ENCODE measurements around the gene MTMR10.

DNA sequence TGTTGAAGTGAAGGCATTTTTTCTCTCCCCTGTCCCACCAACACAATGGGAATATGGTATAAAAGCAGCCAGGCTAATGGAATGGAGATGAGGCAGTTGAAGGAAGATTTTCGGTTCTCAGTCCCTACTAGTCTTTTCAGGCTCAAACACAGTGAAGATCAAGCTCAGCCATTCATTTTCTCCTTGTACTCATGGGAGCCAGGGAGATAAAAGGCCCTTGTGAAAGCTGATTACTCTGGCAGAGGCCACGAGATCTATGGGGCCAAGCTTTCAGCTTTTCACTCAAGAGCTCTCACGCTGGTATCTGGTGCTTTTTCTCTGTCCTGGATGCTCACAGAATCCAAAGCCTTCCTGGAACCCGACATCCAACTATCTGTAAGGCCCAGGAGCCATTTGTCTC is 102.2 kb downstream of the MTMR10 start:
- TF ChIP-seq, protein P1, sequence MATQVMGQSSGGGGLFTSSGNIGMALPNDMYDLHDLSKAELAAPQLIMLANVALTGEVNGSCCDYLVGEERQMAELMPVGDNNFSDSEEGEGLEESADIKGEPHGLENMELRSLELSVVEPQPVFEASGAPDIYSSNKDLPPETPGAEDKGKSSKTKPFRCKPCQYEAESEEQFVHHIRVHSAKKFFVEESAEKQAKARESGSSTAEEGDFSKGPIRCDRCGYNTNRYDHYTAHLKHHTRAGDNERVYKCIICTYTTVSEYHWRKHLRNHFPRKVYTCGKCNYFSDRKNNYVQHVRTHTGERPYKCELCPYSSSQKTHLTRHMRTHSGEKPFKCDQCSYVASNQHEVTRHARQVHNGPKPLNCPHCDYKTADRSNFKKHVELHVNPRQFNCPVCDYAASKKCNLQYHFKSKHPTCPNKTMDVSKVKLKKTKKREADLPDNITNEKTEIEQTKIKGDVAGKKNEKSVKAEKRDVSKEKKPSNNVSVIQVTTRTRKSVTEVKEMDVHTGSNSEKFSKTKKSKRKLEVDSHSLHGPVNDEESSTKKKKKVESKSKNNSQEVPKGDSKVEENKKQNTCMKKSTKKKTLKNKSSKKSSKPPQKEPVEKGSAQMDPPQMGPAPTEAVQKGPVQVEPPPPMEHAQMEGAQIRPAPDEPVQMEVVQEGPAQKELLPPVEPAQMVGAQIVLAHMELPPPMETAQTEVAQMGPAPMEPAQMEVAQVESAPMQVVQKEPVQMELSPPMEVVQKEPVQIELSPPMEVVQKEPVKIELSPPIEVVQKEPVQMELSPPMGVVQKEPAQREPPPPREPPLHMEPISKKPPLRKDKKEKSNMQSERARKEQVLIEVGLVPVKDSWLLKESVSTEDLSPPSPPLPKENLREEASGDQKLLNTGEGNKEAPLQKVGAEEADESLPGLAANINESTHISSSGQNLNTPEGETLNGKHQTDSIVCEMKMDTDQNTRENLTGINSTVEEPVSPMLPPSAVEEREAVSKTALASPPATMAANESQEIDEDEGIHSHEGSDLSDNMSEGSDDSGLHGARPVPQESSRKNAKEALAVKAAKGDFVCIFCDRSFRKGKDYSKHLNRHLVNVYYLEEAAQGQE (IDR thresholded peaks at IDR 0.05; ENCODE audit: insufficient replicate concordance, low read depth), result no peak
- TF ChIP-seq CTCF (IDR thresholded peaks at IDR 0.05; ENCODE audit: insufficient read depth, low read length), result no peak

All from HL-60 (cell line).